SW480 (cell line): ENCODE data around the gene RARS2.
"Not testable (repeated sequence)": the region's sequence is repeated elsewhere in the genome, so short reads cannot be mapped to it uniquely, and the experiment has no call there.

Source experiments
- DNase-seq: peaks from one replicate; pipeline ENCODE4 v3.0.0-alpha.2; 2016; ENCODE audit warnings: low spot score

The RARS2 gene, protein sequence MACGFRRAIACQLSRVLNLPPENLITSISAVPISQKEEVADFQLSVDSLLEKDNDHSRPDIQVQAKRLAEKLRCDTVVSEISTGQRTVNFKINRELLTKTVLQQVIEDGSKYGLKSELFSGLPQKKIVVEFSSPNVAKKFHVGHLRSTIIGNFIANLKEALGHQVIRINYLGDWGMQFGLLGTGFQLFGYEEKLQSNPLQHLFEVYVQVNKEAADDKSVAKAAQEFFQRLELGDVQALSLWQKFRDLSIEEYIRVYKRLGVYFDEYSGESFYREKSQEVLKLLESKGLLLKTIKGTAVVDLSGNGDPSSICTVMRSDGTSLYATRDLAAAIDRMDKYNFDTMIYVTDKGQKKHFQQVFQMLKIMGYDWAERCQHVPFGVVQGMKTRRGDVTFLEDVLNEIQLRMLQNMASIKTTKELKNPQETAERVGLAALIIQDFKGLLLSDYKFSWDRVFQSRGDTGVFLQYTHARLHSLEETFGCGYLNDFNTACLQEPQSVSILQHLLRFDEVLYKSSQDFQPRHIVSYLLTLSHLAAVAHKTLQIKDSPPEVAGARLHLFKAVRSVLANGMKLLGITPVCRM

DNA sequence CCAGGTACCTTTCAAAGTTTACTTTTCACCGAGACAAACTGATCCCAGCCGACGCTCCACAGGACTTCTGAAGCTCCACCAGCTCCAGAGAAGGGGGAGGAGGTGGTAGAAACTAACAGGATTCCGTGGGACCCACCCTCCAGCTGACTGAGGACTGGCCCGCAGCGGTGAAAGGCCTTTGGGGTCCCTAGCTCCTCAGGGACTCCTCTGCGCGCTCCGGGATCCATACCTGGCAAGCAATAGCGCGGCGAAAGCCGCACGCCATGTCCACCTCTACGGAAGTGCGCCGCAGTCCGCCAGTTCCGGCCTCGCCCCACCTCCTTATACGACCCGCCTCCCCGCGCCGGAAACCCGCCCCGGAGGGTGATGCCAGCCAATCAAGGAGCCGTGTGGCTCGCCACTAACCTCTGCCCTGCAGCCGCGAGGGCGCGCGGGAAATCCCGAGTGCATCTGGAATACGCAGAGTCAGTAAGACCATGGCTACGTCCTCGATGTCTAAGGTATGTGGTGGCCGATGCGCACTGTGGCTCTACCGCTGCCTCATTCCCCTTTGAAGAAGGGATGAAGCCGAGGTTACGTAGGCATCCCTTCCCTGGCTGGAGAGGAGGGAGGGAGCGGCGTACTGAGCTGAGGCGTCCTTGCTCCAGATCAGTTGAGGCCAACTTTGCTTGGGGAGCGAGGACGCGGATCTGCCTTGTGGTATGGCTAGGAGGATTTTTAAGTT, at the start of gene RARS2, which contains the start of gene ORC3:
Gene RARS2 (minus strand): TSS at position 295 of the 724 bp plus-strand sequence. CDS start 30 bp downstream, at position 265.
Gene ORC3 (plus strand): TSS at position 443 of the 724 bp plus-strand sequence. CDS start 34 bp downstream, at position 477.
- peak; percentile 90 for DNase-seq

- DNase-seq, result no peak
These were observed 49.6 kb upstream of the RARS2 start for GRCh38 chr6:87639373-87639772.

DNA sequence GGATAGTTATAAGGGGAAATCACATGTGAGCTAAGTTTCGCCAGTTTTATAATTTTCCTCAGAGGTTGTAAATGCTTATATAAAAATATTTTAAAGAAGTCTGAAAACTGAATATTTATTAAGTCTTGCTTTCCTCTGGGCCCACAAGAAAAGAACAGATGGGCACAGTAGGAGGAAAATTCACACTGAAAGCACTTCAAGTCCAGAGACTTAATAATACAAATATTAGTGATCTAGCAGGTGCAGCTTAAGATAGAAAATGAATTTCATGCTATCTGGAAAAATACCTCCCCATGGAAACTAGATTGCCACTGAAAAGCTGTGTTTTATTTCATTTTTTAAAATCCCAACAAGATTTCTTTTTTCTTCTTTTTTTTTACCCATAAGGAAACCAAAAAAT, 47.3 kb upstream of the RARS2 start:
- no peak for DNase-seq

- no peak for DNase-seq
These were observed 46.5 kb upstream of the RARS2 start for GRCh38 chr6:87636315-87636714.

DNA sequence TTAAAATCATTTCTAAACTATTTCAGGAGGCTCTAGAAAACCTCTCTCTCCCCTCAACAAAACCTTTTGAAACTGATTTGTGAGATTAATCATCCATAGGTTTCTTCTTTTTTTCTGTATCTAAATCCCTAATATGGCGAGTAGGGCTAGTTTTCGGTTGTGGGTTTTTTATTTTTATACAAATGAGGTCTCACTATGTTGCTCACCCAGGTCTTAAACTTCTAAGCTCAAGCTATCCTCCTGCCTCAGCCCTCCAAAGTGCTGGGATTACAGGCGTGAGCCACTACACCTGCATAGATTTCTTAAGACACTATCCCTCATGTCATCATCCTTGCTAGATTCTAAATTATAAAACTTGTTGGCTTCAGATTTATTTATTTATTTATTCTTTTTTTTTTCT, 44.1 kb upstream of the RARS2 start:
- no peak for DNase-seq

GRCh38 chr6:87630746-87631145, 41.0 kb upstream of the RARS2 start:
- DNase-seq, result no peak

DNA sequence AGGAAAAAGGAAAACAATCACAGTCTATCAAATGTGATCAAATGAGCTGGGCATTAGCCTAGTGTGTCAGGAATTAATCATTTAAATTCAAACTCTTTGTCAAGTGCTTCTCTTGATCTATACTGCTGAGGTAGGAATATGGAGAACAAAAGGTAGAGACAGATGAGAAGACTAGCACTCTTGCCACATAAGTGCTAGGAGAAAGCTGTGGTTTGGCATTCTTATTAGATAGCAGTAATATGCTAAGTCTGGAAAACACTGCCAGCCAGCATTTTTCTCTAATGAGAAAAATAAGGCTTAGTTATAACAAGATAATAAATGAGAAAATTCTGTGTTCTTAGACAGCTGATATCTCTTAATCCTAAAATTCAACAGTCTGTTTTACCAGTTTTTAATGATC, 39.1 kb upstream of the RARS2 start:
- no peak for DNase-seq

DNA sequence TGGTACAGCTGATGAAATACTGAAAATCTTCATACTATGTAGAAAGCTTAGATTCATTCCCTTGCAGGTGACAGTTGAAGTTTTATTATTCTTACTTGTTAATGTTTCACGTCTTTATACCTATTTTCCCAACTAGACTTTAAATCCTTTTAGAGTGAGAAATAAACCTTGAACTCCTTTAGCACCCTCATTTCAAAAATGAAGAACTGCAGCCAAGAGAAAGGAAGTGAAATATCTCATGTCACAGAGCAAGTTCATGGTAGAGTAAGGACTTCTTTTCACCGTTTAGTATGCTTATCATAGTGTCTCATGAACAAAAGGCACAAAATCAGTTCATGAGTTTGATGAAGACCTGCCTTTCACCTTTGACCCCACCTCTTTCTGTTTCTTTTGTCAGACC, 38.6 kb upstream of the RARS2 start:
- DNase-seq, result no peak

DNA sequence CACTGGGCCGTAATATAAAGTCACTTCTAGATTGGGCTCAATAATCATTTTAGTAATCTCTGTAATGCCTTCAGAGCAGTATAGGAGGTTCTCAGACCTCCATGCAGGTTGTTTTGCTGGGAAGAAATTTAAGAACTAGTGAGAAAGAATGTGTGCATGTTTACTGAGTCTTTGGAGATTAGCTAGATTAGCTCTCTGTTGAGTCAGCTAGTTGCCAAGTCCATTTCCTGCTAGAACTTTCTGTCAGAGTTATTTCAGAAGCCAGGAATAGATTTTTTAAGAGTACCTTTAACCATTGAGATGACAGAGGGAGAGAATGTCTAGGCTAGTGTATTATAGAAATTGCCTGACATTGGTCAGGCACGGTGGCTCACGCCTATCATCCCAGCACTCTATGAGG, 33.5 kb upstream of the RARS2 start:
- DNase-seq, result no peak

GRCh38 chr6:87618531-87618930, 28.7 kb upstream of the RARS2 start:
- no peak for DNase-seq

GRCh38 chr6:87617405-87617804, 27.6 kb upstream of the RARS2 start:
- DNase-seq, result no peak

- DNase-seq, result not testable (repeated sequence)
These were observed 23.2 kb upstream of the RARS2 start for GRCh38 chr6:87613018-87613417.

DNA sequence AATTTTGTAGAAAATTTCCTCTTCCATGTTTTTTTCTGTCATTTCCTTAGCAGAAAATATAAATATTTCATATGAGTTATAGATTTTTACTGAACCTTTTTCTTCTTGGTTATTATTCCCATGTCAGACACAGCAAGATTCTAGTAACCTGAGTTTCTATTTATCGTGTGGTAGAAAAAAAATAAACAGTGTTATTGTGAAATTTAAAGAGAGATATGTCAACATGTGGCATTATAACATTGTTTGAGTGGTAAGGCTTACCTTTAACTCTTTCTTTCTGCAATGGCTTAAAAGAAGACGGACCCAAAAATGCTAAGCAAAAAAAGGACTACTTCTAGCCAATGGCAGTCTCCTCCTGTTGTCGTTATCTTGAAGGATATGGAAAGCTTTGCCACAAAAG, 19.0 kb upstream of the RARS2 start:
- DNase-seq, result no peak

DNA sequence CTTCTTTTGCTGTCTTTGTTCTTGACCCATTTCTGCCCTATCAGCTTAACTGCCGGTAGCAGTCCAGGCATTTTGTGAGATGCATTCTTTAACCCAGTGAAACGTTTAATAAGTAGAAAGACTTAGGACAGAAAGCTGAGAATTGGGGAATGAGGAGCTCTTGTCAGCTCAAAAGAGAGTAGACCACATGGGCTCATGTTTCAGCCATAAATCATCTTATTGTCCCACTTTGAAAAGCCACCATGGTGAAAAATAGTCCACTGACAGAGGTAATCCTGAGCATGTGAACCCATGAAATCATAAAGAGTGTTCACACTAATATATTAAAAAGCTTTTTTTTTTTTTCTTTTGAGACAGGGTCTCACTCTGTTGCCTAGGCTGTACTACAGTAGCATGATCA, 16.4 kb upstream of the RARS2 start:
- DNase-seq, result no peak

GRCh38 chr6:87600576-87600975, 10.8 kb upstream of the RARS2 start:
- no peak for DNase-seq

DNA sequence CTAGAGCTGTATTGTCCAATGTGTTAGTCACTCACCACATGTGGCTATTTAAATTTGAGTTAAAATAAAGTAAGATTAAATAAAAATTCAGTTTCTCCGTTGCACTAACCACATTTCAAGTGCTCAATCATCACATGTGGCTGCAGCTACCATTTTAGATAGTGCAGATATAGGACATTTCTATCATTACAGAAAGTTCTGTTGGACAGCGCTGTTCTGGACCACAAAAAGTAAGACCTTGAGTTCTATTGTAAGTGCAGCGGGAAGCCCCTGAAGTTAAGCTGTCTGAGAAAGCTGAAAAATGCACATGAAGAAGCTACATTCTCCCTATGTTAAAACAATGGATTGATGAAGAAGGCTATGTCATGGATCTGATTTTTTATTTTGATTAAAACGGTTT, 1.2 kb upstream of the RARS2 start:
- DNase-seq, result no peak

- DNase-seq, result no peak
These were observed 662 bp upstream of the RARS2 start for GRCh38 chr6:87590417-87590880.

GRCh38 chr6:87588756-87589407, 905 bp downstream of the RARS2 start:
- no peak for DNase-seq

GRCh38 chr6:87586371-87587077, 3.3 kb downstream of the RARS2 start:
- no peak for DNase-seq

DNA sequence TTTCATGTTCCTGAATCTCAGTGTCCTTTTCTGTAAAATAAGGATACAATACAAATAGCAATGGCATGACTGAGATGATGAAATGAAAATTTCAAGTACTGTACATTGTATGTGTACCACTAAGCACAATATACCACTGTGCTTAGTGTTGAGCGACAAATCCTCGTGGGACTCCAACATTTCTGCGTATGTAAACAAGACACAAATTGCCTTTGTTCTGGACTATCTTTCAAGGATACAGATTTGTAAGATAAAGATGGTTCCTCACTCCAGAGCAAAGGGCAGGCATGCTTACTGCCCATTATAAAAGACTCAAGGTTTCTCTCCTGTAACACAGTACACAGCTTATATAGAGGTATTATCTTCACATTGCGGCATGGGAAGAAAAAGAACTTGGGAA, 6.0 kb downstream of the RARS2 start:
- DNase-seq, result no peak

DNA sequence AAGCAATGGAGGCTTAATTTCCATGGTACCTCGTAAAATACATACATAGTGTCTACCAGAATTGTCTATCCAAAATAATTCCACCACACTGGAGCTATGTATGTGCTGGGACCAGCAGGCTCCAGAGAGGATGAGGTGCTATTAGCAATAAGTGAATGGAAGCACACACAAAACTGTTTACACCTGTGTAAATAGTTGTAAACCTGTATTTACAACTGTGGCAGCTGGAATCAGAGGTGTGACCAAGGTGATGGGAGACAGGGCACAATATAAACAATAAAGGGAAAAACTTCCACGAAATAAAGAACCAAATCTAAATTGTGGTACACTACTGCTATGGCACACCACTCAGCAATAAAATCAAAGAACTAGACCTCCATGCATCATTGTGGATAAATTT, 14.4 kb downstream of the RARS2 start:
- peak; percentile 1 for DNase-seq
